ENCODE results near the gene ERI3. TPM values are rescaled to one million over a fixed set of nuclear protein-coding genes. Genes with fewer than 3 reads are reported as not detected.

Gene ERI3
- total RNA-seq, 2 donors from 2014 or later: 71.9 to 92.1 TPM

DNA sequence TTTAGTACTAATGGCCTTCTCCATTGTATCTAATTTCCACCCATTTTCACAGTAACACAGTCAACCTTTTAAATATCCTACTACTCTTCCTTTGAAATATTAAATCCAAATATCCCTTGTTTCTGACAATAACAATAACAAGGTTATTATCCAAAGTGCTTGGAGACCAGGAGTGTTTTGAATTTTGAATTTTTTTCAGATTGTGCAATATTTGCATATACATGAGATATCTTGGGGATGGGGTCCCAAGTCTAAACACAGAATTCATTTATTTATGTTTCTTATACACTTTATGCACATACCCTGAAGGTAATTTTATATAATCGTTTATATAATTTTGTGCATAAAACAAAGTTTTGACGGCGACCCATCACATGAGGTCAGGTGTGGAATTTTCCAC, 124.3 kb downstream of the ERI3 start:
- 91 to 100% methylated on average over 2 to 3 of the region's 3 CpGs for WGBS, 2 experiments (ENCODE audit: insufficient coverage in 1 of 2, insufficient read length in 1 of 2)
- no peak overlapping the region for H3K27ac Mint-ChIP-seq

DNA sequence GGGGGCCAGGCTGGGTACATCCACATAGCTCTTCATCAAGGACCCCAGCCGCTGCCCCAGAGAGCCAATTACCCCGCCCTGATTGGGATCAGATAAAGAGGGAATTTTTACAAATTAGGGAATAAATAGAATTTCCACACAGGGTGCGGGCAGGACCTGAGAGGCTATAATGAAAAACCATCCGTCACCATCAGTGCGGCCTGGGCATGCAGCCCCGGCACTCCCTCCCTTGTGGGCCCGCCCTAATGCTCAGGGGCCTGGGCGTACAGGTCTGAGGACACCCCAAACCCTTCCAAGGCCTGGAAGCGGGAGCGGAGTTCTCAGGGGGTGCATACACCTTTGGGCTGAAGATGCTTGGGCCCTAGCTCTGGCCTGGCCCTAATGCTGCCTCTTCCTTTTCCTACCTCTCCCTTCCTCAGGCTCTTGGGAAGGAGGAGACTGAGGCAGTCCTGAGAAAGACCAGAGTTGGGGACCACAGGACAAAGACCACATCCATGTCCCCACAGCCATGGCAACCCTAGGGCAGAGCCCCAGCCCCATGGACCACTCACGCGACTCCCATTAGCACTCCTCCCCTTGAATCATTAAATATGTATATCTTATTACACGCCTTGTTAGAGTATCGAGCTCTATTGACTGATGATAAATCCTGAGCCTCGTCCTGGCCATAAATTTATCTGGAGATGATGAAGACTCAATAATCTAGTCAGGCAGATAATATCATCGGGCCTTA, 125.5 kb downstream of the ERI3 start:
- WGBS, 2 experiments (ENCODE audit: insufficient coverage in 1 of 2, insufficient read length in 1 of 2): 95 to 100% methylated on average over 2 to 16 of the region's 16 CpGs

More for the DNA sequence above, 124.3 kb downstream of the ERI3 start:
- H3K36me3 Mint-ChIP-seq (ENCODE audit: low read depth): peaks cover 58% of the 10 kb centered on the region
- Histone ChIP-seq H3K4me3 (ENCODE audit: low read length) (no peak overlapping the region), H3K9ac (ENCODE audit: extremely low read depth, low read length, poor library complexity, severe bottlenecking) (no peak overlapping the region), H3K36me3 (ENCODE audit: control insufficient read depth, insufficient read depth, low read length) (peaks cover 30% of the 10 kb centered on the region), H3K4me1 (ENCODE audit: control insufficient read depth, insufficient read depth, low read length) (no peaks in the 10 kb centered on the region), H3K27ac (ENCODE audit: low read depth, low read length) (no peak overlapping the region), H3K27me3 (ENCODE audit: control insufficient read depth, insufficient read depth, low read length, poor library complexity, severe bottlenecking) (no peaks in the 10 kb centered on the region), H3K9me3 (ENCODE audit: control insufficient read depth, low read length) (peaks cover 19% of the 10 kb centered on the region)
- peaks cover 9% of the 10 kb centered on the region for H3K4me1 Mint-ChIP-seq
- no peak for DNase-seq
- TF ChIP-seq, protein P1, sequence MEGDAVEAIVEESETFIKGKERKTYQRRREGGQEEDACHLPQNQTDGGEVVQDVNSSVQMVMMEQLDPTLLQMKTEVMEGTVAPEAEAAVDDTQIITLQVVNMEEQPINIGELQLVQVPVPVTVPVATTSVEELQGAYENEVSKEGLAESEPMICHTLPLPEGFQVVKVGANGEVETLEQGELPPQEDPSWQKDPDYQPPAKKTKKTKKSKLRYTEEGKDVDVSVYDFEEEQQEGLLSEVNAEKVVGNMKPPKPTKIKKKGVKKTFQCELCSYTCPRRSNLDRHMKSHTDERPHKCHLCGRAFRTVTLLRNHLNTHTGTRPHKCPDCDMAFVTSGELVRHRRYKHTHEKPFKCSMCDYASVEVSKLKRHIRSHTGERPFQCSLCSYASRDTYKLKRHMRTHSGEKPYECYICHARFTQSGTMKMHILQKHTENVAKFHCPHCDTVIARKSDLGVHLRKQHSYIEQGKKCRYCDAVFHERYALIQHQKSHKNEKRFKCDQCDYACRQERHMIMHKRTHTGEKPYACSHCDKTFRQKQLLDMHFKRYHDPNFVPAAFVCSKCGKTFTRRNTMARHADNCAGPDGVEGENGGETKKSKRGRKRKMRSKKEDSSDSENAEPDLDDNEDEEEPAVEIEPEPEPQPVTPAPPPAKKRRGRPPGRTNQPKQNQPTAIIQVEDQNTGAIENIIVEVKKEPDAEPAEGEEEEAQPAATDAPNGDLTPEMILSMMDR (conservative IDR thresholded peaks at IDR 0.05): no peak
- H3K4me3 Mint-ChIP-seq: no peak overlapping the region
- H3K27me3 Mint-ChIP-seq (ENCODE audit: insufficient read depth): peaks cover 2% of the 10 kb centered on the region
- H3K9me3 Mint-ChIP-seq: peaks cover 21% of the 10 kb centered on the region

DNA sequence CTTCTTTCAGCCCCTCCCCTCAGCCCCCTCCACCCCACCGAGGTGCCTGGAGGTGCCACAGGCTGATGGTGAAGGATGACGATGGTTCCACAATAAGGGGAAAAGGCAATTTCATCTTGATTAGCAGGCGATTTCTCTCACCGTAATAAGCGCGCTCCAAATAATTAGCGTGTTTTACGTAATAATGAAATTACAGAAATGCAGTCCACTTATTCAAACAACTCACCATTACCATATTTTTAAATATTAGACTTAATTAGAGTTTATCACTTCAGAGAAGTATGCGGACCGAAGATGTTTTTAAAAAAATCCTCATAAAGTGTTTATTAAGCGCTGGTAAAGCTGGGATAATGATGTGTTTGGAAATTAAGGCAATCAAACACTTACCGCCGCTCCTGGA, 126.8 kb downstream of the ERI3 start:
- H3K4me1 ChIP-seq (ENCODE audit: control insufficient read depth, insufficient read depth, low read length): no peaks in the 10 kb centered on the region
- H3K27me3 Mint-ChIP-seq (ENCODE audit: insufficient read depth): peaks cover 2% of the 10 kb centered on the region
- no peak overlapping the region for H3K27ac Mint-ChIP-seq
- WGBS, 2 experiments (ENCODE audit: insufficient coverage in 1 of 2, insufficient read length in 1 of 2): 98 to 100% methylated on average over 7 to 13 of the region's 13 CpGs
- H3K27me3 ChIP-seq (ENCODE audit: control insufficient read depth, insufficient read depth, low read length, poor library complexity, severe bottlenecking): no peaks in the 10 kb centered on the region
- H3K27ac ChIP-seq (ENCODE audit: low read depth, low read length): no peak overlapping the region
- peaks cover 4% of the 10 kb centered on the region for H3K4me1 Mint-ChIP-seq
- H3K36me3 ChIP-seq (ENCODE audit: control insufficient read depth, insufficient read depth, low read length): peaks cover 35% of the 10 kb centered on the region
- TF ChIP-seq, protein P1 (conservative IDR thresholded peaks at IDR 0.05): no peak
- H3K4me3 Mint-ChIP-seq: no peak overlapping the region
- H3K9ac ChIP-seq (ENCODE audit: extremely low read depth, low read length, poor library complexity, severe bottlenecking): no peak overlapping the region
- H3K4me3 ChIP-seq (ENCODE audit: low read length): no peak overlapping the region
- H3K9me3 Mint-ChIP-seq: peaks cover 28% of the 10 kb centered on the region
- H3K9me3 ChIP-seq (ENCODE audit: control insufficient read depth, low read length): peaks cover 23% of the 10 kb centered on the region
- peaks cover 63% of the 10 kb centered on the region for H3K36me3 Mint-ChIP-seq (ENCODE audit: low read depth)
- DNase-seq: no peak

More for the DNA sequence above, 125.5 kb downstream of the ERI3 start:
- Histone ChIP-seq H3K9me3 (ENCODE audit: control insufficient read depth, low read length) (peaks cover 23% of the 10 kb centered on the region), H3K4me3 (ENCODE audit: low read length) (no peak overlapping the region), H3K4me1 (ENCODE audit: control insufficient read depth, insufficient read depth, low read length) (no peaks in the 10 kb centered on the region), H3K36me3 (ENCODE audit: control insufficient read depth, insufficient read depth, low read length) (peaks cover 35% of the 10 kb centered on the region), H3K27ac (ENCODE audit: low read depth, low read length) (no peak overlapping the region), H3K9ac (ENCODE audit: extremely low read depth, low read length, poor library complexity, severe bottlenecking) (no peak overlapping the region), H3K27me3 (ENCODE audit: control insufficient read depth, insufficient read depth, low read length, poor library complexity, severe bottlenecking) (no peaks in the 10 kb centered on the region)
- peaks cover 2% of the 10 kb centered on the region for H3K27me3 Mint-ChIP-seq (ENCODE audit: insufficient read depth)
- H3K4me3 Mint-ChIP-seq: no peak overlapping the region
- H3K4me1 Mint-ChIP-seq: peaks cover 9% of the 10 kb centered on the region
- peaks cover 63% of the 10 kb centered on the region for H3K36me3 Mint-ChIP-seq (ENCODE audit: low read depth)
- TF ChIP-seq, protein P1 (conservative IDR thresholded peaks at IDR 0.05): no peak
- no peak overlapping the region for H3K27ac Mint-ChIP-seq
- DNase-seq: no peak
- H3K9me3 Mint-ChIP-seq: peaks cover 28% of the 10 kb centered on the region

Measured in endodermal cell (in vitro differentiated cells).